Measurements from ENCODE around the gene PCSK2. TPM values are rescaled to one million over a fixed set of nuclear protein-coding genes. Genes with fewer than 3 reads are reported as not detected.
"Not testable (repeated sequence)": the region's sequence is repeated elsewhere in the genome, so short reads cannot be mapped to it uniquely, and the experiment has no call there.

The PCSK2 gene, protein sequence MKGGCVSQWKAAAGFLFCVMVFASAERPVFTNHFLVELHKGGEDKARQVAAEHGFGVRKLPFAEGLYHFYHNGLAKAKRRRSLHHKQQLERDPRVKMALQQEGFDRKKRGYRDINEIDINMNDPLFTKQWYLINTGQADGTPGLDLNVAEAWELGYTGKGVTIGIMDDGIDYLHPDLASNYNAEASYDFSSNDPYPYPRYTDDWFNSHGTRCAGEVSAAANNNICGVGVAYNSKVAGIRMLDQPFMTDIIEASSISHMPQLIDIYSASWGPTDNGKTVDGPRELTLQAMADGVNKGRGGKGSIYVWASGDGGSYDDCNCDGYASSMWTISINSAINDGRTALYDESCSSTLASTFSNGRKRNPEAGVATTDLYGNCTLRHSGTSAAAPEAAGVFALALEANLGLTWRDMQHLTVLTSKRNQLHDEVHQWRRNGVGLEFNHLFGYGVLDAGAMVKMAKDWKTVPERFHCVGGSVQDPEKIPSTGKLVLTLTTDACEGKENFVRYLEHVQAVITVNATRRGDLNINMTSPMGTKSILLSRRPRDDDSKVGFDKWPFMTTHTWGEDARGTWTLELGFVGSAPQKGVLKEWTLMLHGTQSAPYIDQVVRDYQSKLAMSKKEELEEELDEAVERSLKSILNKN
- total RNA-seq (2014; rRNA removed; shearing (Covaris generic)), result not detected in 2 replicates

DNA sequence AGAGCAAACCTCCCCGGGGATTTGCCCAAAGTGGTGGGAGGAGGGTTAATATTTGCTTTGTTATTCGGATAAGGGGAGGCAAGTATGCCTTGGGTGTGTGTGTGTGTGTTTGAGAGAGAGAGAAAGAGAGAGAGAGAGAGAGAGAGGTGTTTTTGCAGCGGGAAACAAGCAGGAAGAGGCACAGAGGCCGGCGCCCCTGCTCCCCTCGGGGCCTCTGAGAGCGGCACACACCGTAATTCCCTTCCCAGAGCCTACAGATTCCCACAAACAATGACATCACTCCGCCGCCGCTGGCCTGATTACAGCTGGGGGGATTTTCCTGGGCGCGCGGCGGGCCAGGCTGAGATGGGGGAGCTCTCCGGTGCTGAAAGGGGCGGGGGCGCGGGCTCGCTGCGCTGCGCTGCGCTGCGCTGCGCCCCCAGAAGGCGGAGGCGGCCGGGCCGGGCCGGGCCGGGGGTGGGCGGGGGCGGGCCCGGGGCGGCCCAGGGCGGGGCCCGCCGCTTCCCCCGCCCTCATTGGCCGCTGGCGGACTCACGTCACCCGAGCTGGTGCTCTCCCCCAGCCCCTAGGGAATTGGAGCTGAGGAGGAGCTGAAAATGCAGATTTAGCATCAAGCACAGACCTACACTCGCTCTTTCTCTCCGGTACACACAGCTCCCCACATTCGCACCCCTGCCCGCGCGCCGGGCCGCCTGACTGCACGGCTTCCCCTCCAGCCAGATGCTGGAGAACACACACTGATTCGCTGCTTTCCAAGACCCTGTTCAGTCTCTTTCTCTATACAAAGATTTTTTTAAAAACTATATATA, at the start of gene PCSK2:
PCSK2 (plus strand) TSS at position 631 of the 809 bp plus-strand sequence. CDS start 266 bp downstream, outside the sequence.
- Histone ChIP-seq H3K4me1 (replicated peaks) (peaks cover 9% of the 10 kb centered on the region), H3K4me3 (no peak within 1 kb of the TSS), H3K27ac (no peak within 1 kb of the TSS), H3K27me3 (replicated peaks) (peaks cover 55% of the 10 kb centered on the region), H3K9me3 (replicated peaks) (0 out of 2 replicates have a peak, but pooled peaks cover 2% of the 10 kb centered on the region), H3K36me3 (no peaks in the 10 kb centered on the region)
- peak; percentile 55 to 68 for DNase-seq (ENCODE audit: low read depth in 1 of 2, low spot score in 2 of 2)

DNA sequence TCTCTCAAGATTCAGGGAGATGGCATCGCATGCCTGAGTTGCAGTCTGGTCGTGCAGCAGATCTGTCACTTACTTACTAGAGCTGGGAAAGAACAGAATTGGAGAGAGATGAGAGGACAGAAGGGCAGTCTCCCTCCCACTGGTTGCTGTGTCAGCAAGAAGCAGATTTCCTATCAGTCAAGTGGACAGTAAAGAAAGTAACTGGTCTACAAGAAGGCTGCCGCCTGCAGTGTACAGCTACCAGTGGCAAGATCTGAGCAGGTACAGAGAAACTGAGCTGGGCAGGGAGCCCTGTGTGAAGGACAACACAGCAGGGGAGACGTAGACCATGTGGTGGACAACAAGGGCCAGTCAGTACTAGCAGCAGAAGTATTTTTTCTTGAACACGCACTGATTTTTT, 49.5 kb upstream of the PCSK2 start:
- DNase-seq (ENCODE audit: low read depth in 1 of 2, low spot score in 2 of 2), result no peak
- Histone ChIP-seq H3K27me3 (replicated peaks) (no peaks in the 10 kb centered on the region; the same call in 1 of the 2 replicates), H3K36me3 (no peaks in the 10 kb centered on the region), H3K4me1 (replicated peaks) (no peaks in the 10 kb centered on the region), H3K4me3 (no peak overlapping the region), H3K9me3 (replicated peaks) (no peaks in the 10 kb centered on the region; the same call in 1 of the 2 replicates), H3K27ac (no peak overlapping the region)

DNA sequence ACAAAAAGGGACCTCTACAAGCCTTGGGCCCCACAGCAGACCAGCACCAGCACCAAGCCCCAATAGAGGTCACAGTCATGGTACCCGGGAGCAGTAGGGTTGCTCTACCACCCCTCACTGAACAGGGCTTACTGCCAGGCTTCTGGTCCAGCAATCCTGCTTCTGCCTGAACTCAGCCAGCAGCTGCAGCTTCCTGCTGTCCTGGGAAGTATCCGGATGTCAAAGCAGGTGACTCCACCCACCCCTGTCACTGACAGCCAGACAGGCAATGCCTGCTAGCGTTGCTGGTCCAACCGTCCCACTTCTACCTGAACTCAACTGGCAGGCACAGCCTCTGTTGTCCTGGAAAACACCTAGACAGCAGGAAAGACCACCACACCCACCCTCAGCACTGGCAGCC, 47.0 kb upstream of the PCSK2 start:
- Histone ChIP-seq H3K36me3 (no peaks in the 10 kb centered on the region), H3K4me3 (no peak overlapping the region), H3K27me3 (replicated peaks) (no peaks in the 10 kb centered on the region; the same call in 1 of the 2 replicates), H3K27ac (no peak overlapping the region), H3K9me3 (replicated peaks) (no peaks in the 10 kb centered on the region; the same call in 1 of the 2 replicates), H3K4me1 (replicated peaks) (no peaks in the 10 kb centered on the region)
- DNase-seq (ENCODE audit: low read depth in 1 of 2, low spot score in 2 of 2), result no peak

DNA sequence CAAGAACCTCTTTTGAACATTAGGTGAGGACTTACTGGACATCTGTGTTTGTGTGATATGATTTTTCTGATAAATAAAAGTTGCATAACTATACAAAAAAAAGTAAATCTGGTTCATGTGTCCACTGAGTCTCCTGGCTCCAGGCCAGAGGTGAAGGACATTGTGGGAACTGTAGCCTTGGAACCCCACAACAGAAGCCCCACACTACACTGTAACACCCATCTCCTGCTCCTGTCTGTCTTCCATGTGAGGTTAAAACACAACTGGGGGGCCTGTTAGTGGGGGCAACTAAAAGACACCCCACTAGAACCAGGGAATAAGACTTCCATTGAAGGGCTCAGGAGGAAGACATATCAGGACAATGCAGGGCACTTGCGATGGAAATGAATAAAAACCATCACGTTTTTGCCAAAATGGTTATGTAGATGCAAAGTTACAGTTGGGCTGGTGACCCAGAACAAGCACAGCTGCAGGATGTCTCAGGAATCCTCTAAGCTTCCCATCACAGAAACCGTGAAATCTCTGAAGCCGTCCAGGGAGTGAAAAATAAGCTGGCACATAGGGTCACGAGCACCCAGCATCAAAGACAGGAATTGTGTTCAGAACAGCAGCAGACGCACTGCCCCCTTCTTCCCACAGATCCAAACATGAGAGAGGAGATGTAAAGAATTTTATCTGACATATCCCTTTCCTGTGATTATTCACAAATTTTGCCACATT, 36.7 kb upstream of the PCSK2 start:
- DNase-seq (ENCODE audit: low read depth in 1 of 2, low spot score in 2 of 2), result no peak
- Histone ChIP-seq H3K9me3 (replicated peaks) (no peaks in the 10 kb centered on the region; the same call in 1 of the 2 replicates), H3K4me3 (no peak overlapping the region), H3K36me3 (no peaks in the 10 kb centered on the region), H3K27ac (no peak overlapping the region), H3K27me3 (replicated peaks) (no peaks in the 10 kb centered on the region), H3K4me1 (replicated peaks) (no peaks in the 10 kb centered on the region)

DNA sequence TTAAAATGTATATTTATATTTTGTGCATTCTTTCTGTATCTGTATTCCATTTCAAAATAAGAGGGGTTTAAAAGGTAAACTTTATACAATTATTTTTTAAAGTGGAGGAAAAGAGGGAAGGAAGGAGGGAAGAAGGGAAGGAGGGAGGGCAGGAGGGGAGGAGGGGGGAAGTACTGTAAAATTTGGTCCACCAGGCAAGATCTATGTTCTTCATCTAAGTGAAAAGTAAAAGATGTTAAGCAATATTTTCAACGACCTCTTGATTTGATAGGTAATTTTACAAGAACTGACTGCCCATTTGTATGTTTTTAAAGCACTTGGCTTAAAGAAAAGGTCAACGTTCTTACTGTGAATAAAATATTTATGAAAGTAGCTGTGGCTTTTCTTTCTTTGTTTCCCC, 29.8 kb upstream of the PCSK2 start:
- no peaks in the 10 kb centered on the region for H3K4me1 ChIP-seq (replicated peaks)
- H3K36me3 ChIP-seq, result no peaks in the 10 kb centered on the region
- no peak overlapping the region for H3K4me3 ChIP-seq

DNA sequence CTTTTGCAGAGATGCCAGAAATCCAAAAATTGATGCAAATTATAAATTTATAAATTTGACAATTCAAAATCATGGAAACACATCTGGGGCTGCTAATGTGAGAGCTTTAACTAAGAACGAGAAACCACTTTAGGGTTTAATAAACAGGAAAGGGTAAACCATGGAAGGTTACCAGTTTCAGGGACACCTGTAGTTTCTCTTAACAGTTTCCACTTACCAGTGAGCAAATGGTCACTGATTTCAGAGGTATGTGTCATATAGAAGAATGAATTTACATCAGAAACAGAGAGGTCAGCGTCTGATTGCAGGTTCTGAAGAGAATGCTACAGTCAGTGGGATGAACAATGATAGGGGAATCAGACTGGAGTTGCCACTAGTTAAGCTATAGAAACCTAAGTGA, 24.8 kb upstream of the PCSK2 start:
- H3K27me3 ChIP-seq (replicated peaks), result peaks cover 24% of the 10 kb centered on the region; the same call in 1 of the 2 replicates
- no peak for DNase-seq (ENCODE audit: low read depth in 1 of 2, low spot score in 2 of 2)
- H3K4me1 ChIP-seq (replicated peaks), result no peaks in the 10 kb centered on the region
- H3K36me3 ChIP-seq, result no peaks in the 10 kb centered on the region
- no peak overlapping the region for H3K4me3 ChIP-seq
- no peak overlapping the region for H3K27ac ChIP-seq
- H3K9me3 ChIP-seq (replicated peaks), result no peaks in the 10 kb centered on the region

More for the DNA sequence above, 29.8 kb upstream of the PCSK2 start:
- H3K27ac ChIP-seq, result no peak overlapping the region
- no peaks in the 10 kb centered on the region; the same call in 1 of the 2 replicates for H3K9me3 ChIP-seq (replicated peaks)
- no peak for DNase-seq (ENCODE audit: low read depth in 1 of 2, low spot score in 2 of 2)
- H3K27me3 ChIP-seq (replicated peaks), result peaks cover 5% of the 10 kb centered on the region; the same call in 1 of the 2 replicates

DNA sequence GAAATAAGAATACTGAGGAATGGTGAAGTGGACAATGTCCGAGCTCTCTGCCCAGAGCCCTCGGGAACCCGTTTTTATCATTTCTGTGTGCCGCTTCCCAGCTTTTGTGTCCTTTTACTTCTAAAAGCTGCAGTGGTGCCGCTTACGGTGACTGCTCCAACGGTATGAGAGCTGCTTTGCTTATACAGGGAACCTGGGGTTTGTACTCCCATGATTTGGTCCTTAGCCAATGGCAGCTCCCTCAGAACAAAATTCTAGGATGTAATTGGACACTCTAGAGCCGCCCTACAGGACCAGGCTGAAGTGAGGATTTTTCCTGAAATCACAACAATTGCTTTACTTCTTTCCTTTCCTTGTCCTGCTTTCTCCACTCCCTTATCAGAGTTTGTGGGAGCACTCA, 24.2 kb upstream of the PCSK2 start:
- DNase-seq (ENCODE audit: low read depth in 1 of 2, low spot score in 2 of 2), result no peak
- peaks cover 24% of the 10 kb centered on the region; the same call in 1 of the 2 replicates for H3K27me3 ChIP-seq (replicated peaks)
- H3K9me3 ChIP-seq (replicated peaks), result no peaks in the 10 kb centered on the region
- H3K4me1 ChIP-seq (replicated peaks), result no peaks in the 10 kb centered on the region
- H3K4me3 ChIP-seq, result no peak overlapping the region
- no peaks in the 10 kb centered on the region for H3K36me3 ChIP-seq
- H3K27ac ChIP-seq, result no peak overlapping the region

DNA sequence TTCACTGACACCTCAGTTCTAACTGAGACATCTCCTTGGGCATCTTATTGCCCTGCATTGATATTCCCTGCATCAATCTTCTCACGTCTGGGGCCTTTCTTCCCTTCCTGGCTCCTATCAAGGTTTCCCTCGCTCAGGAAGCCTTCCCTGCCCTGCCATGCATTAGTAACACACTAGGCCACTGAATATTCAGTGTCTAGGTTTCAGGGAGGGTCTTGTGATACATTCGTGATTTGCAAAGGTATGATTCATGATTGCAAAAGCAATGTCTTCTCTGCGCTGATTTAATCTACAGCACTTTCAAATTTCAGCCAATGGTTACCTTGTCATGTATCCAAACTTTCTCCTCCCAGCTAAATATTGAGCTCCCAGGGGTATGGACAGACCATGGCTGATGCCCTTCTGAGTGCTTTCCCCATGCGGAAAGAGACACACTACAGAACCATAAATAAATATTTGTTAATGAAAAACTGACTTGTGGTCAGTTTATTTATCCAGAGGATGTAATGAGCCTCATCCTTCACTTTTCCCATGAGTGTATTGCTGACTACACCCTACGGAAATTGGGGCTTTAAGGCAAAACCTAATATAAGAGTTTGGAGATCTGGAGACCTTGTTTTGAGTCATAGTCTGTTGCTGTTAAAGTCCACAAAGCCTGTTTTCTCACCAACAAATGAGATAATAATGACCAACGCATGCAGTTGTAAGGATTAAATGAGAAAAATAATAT, 21.6 kb upstream of the PCSK2 start:
- Histone ChIP-seq H3K9me3 (replicated peaks) (no peaks in the 10 kb centered on the region), H3K27me3 (replicated peaks) (peaks cover 24% of the 10 kb centered on the region; the same call in 1 of the 2 replicates), H3K4me3 (no peak overlapping the region), H3K4me1 (replicated peaks) (no peaks in the 10 kb centered on the region), H3K27ac (no peak overlapping the region), H3K36me3 (no peaks in the 10 kb centered on the region)
- DNase-seq (ENCODE audit: low read depth in 1 of 2, low spot score in 2 of 2), result no peak

DNA sequence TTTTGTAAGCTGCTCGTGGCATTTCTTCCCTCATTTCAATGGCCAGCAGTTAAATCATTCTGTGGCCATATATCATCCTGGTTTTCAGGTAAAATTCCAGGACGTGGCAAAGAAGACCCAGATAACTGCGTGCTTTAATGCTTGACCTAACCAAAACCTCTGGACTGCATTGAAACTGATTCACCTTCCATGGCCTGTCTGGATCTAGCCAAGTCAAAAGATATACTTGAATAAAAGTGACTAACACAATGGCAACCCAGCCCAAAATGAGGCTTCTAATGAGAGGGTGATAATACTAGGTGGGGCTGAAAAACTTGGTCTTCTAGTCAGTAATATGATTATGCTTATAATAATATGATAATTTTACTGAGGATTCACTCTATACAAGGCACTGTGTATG, 16.5 kb upstream of the PCSK2 start:
- Histone ChIP-seq H3K9me3 (replicated peaks) (no peaks in the 10 kb centered on the region), H3K27me3 (replicated peaks) (no peaks in the 10 kb centered on the region), H3K4me1 (replicated peaks) (no peaks in the 10 kb centered on the region), H3K4me3 (no peak overlapping the region), H3K27ac (no peak overlapping the region), H3K36me3 (no peaks in the 10 kb centered on the region)
- DNase-seq (ENCODE audit: low read depth in 1 of 2, low spot score in 2 of 2), result no peak

DNA sequence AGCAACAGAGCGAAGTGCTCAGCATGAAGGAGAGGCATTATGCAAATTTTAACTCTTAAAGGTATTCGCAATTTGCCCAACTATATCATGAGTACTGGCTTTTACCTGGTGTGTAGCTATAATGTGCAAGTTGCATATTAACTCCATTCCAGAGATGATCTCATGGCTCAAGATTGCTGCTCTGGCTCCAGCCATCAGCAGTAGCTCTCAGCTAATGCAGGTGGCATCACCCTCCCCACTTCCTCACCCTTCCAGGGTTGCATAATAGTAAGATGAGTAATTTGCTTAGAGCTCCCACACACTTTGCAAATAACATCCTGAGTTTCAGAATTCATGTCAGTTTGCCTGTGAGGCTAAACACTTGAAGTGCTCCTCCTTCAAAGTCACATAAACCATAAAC, 15.9 kb upstream of the PCSK2 start:
- Histone ChIP-seq H3K4me1 (replicated peaks) (no peaks in the 10 kb centered on the region), H3K4me3 (no peak overlapping the region), H3K27me3 (replicated peaks) (no peaks in the 10 kb centered on the region), H3K36me3 (no peaks in the 10 kb centered on the region), H3K27ac (no peak overlapping the region), H3K9me3 (replicated peaks) (no peaks in the 10 kb centered on the region)
- no peak for DNase-seq (ENCODE audit: low read depth in 1 of 2, low spot score in 2 of 2)

DNA sequence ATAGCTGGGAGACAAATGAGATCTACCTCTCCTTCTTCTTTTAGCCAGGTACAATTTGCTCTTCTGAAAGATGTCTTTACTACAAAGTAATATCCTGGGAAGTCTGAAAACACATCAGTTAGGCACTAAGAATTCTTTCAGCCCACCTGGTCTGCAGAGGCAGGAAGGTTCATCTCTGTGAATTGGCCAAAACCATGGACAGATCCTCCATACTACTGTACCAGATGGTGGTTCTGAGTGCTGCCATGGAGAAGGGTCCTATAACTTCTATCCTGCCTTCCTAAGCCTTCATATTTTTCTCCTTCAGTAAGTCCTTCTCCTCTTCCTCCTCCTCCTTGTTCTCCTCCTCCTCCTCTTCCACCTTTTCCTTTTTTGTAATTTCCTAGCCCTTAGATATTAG, 11.7 kb upstream of the PCSK2 start:
- Histone ChIP-seq H3K4me3 (no peak overlapping the region), H3K4me1 (replicated peaks) (no peaks in the 10 kb centered on the region), H3K27me3 (replicated peaks) (peaks cover 3% of the 10 kb centered on the region; the same call in 1 of the 2 replicates), H3K27ac (no peak overlapping the region), H3K9me3 (replicated peaks) (no peaks in the 10 kb centered on the region), H3K36me3 (no peaks in the 10 kb centered on the region)
- DNase-seq (ENCODE audit: low read depth in 1 of 2, low spot score in 2 of 2), result no peak

DNA sequence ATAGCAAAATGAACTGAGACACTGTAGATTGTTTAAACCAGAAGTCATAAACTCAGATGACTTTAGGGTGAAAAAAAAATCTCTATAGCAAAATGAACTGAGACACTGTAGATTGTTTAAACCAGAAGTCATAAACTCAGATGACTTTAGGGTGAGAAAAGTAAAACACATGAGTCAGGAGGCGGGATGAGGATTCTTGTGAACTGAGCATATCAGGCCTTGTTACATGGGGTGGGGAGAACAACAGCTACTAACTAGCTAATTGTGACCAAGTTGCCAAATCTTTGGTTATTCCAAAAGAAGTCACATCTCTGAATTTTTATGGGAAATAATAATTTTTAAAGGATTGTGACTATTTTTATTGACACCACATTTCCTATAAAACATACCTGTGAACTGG, 7.0 kb upstream of the PCSK2 start:
- H3K27ac ChIP-seq; H3K27me3 ChIP-seq (replicated peaks); DNase-seq (ENCODE audit: low read depth in 1 of 2, low spot score in 2 of 2); H3K36me3 ChIP-seq; H3K4me1 ChIP-seq (replicated peaks); H3K4me3 ChIP-seq; H3K9me3 ChIP-seq (replicated peaks): not testable (repeated sequence)

Measured in SJSA1 (cell line).